ENCODE measurements around the gene RAC3.

DNA sequence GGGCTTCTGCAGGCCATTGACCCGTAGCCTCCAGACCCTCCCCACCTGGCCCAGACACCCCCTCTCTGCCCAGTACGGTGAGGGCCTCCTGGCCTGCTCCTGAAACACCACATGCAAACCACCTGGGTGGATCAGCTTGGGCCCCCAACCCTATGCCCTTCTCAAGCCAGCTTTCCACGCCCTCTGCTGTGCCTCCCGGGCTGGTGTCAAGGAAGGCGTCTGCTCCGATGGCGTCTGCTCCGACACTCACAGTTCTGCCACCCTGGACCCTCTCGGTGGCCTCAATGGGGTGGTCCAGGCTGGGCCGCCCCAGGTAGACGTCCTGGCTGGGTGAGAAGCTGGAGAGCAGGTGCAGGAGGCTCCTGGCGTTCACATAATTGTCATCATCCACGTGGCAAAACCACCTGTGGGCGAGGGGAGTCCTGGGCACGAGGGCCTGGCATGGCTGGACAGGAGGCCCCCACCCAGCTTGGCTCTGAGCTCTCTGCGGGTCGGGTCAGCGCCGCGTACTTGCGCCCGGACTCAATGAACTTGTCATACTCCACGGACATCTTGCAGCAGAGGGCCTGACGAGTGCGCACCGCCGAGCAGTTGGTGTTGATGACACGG lies 18.8 kb downstream of the RAC3 start:
- no peak for TF ChIP-seq CTCF (IDR thresholded peaks at IDR 0.05)
- no peak for TF ChIP-seq POLR2AphosphoS5 (IDR thresholded peaks at IDR 0.05)
- no peak for TF ChIP-seq POLR2A (IDR thresholded peaks at IDR 0.05)
- TF ChIP-seq EP300 (IDR thresholded peaks at IDR 0.05) = no peak
